ENCODE results near the gene KHSRP.
"Not testable (repeated sequence)": the region's sequence is repeated elsewhere in the genome, so short reads cannot be mapped to it uniquely, and the experiment has no call there.

Gene KHSRP

DNA sequence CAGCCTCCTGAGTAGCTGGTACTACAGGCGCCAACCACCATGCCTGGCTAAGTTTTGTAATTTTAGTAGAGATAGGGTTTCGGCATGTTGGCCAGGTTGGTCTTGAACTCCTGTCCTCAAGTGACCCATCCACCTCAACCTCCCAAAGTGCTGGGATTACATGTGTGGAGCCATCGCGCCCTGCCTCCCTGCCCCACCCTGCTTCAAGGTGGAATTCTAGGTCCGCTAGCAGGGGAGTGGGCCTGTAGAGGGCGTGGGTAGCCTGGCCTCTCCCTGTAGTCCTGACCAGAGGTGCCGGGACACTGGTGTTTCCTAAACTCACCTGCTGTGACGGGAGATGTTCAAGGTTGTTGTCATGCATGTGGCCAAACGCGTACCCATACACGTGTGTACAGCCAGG is 8.6 kb upstream of the KHSRP start:
- no peaks in the 10 kb centered on the region for H3K4me1 ChIP-seq (ENCODE audit: insufficient read depth, low read length, severe bottlenecking)
- H4K20me1 ChIP-seq (ENCODE audit: insufficient read depth, low read length), result no peaks in the 10 kb centered on the region
- no peaks in the 10 kb centered on the region for H3F3A ChIP-seq (ENCODE audit: insufficient read depth, low read length)
- no peaks in the 10 kb centered on the region for H3K9me2 ChIP-seq (ENCODE audit: low read depth, low read length)
- H3K27ac ChIP-seq (ENCODE audit: low read depth, low read length, poor library complexity, severe bottlenecking), result no peak overlapping the region
- H2AFZ ChIP-seq (ENCODE audit: low read length), result no peak overlapping the region
- H3K79me2 ChIP-seq (ENCODE audit: insufficient read depth, low read length), result no peaks in the 10 kb centered on the region
- no peaks in the 10 kb centered on the region for H3K9me3 ChIP-seq (ENCODE audit: low read length)
- H3K4me2 ChIP-seq (ENCODE audit: low read length), result no peak overlapping the region
- H3K36me3 ChIP-seq (ENCODE audit: insufficient read depth, low read length), result no peaks in the 10 kb centered on the region; the same call in 1 of the 2 replicates
- TF ChIP-seq, protein P1, sequence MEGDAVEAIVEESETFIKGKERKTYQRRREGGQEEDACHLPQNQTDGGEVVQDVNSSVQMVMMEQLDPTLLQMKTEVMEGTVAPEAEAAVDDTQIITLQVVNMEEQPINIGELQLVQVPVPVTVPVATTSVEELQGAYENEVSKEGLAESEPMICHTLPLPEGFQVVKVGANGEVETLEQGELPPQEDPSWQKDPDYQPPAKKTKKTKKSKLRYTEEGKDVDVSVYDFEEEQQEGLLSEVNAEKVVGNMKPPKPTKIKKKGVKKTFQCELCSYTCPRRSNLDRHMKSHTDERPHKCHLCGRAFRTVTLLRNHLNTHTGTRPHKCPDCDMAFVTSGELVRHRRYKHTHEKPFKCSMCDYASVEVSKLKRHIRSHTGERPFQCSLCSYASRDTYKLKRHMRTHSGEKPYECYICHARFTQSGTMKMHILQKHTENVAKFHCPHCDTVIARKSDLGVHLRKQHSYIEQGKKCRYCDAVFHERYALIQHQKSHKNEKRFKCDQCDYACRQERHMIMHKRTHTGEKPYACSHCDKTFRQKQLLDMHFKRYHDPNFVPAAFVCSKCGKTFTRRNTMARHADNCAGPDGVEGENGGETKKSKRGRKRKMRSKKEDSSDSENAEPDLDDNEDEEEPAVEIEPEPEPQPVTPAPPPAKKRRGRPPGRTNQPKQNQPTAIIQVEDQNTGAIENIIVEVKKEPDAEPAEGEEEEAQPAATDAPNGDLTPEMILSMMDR (IDR thresholded peaks at IDR 0.05; ENCODE audit: low read length), result no peak
- no peak for TF ChIP-seq EZH2 (IDR thresholded peaks at IDR 0.05; ENCODE audit: borderline replicate concordance, low read length)
- no peaks in the 10 kb centered on the region for H3K27me3 ChIP-seq (ENCODE audit: insufficient read depth, low read length)
- no peak overlapping the region for H3K9ac ChIP-seq (ENCODE audit: low read length)
- no peak overlapping the region for H3K4me3 ChIP-seq (ENCODE audit: low read depth, low read length, poor library complexity, severe bottlenecking)

DNA sequence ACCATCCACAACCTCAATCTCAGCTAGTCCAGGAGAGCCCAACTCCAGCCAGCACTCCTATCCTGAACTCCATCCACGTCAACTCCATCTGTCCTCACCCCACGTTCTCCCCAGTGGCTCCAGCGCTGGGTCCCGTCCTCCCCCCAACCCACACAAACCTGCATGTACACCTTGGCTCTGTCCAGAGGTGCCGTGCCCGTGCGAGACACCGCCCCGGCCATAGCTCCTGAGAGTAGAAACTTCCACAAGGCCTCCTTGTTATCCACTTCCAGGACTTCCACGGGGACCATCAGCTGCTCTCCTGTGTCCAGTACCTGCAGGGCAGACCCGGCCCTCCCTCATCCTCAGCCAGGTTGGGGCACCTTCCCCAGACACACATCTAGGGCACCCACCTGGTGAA is 7.3 kb upstream of the KHSRP start:
- Histone ChIP-seq H4K20me1 (ENCODE audit: insufficient read depth, low read length) (no peaks in the 10 kb centered on the region), H3K4me3 (ENCODE audit: low read depth, low read length, poor library complexity, severe bottlenecking) (no peak overlapping the region), H3K4me1 (ENCODE audit: insufficient read depth, low read length, severe bottlenecking) (no peaks in the 10 kb centered on the region), H3K36me3 (ENCODE audit: insufficient read depth, low read length) (no peaks in the 10 kb centered on the region; the same call in 1 of the 2 replicates), H3K9me2 (ENCODE audit: low read depth, low read length) (no peaks in the 10 kb centered on the region), H3K27me3 (ENCODE audit: insufficient read depth, low read length) (no peaks in the 10 kb centered on the region), H3K79me2 (ENCODE audit: insufficient read depth, low read length) (no peaks in the 10 kb centered on the region), H3K4me2 (ENCODE audit: low read length) (no peak overlapping the region), H3K27ac (ENCODE audit: low read depth, low read length, poor library complexity, severe bottlenecking) (no peak overlapping the region), H3K9ac (ENCODE audit: low read length) (no peak overlapping the region), H3F3A (ENCODE audit: insufficient read depth, low read length) (no peaks in the 10 kb centered on the region), H2AFZ (ENCODE audit: low read length) (no peak overlapping the region), H3K9me3 (ENCODE audit: low read length) (no peaks in the 10 kb centered on the region)
- TF ChIP-seq, protein P1 (IDR thresholded peaks at IDR 0.05; ENCODE audit: low read length), result no peak
- TF ChIP-seq EZH2 (IDR thresholded peaks at IDR 0.05; ENCODE audit: borderline replicate concordance, low read length), result no peak

DNA sequence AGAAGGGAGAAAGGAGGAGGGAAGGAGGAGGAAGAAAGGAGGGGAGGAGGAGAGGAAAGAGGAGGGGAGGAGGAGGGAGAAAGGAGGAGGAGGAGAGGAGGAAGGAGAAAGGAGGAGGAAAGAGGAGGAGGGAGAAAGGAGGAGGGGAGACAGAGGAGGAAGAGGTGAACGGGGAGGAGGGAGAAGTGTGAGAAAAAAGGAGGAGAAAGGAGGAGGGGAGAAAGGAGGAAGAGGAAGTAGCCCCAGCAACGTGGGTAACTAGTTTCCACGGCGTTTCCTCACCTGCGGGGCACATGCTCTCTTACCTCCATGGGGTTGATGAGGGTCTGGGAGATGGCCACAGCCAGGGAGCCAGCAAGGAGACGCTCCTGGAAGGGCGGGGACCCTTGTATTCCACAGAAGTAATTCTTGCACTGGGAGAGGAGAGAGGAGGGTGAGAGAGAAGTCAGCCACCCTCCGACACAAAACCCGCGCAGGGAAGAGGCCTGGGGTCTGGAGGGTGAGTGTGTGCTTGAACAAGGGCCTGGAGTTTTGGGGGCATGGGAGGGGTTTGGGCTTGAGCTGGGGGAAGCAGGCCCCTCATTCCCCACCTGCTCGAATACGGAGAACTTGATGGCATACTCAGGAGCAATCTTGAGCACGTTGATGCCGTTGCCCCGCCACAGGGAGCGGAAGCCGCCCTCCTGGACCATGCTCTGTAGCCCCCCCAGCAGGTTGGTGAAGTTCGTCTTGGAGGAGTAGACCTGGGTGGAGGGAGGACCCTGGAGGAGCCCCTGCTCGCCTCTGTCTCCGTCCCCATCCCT is 5.0 kb upstream of the KHSRP start:
- Histone ChIP-seq H3K4me3 (ENCODE audit: low read depth, low read length, poor library complexity, severe bottlenecking) (no peak overlapping the region), H3K4me1 (ENCODE audit: insufficient read depth, low read length, severe bottlenecking) (peaks cover 6% of the 10 kb centered on the region), H3F3A (ENCODE audit: insufficient read depth, low read length) (no peaks in the 10 kb centered on the region), H3K36me3 (ENCODE audit: insufficient read depth, low read length) (no peaks in the 10 kb centered on the region), H2AFZ (ENCODE audit: low read length) (no peak overlapping the region), H3K79me2 (ENCODE audit: insufficient read depth, low read length) (no peaks in the 10 kb centered on the region), H3K9me3 (ENCODE audit: low read length) (no peaks in the 10 kb centered on the region), H3K27ac (ENCODE audit: low read depth, low read length, poor library complexity, severe bottlenecking) (no peak overlapping the region), H3K4me2 (ENCODE audit: low read length) (no peak overlapping the region), H3K9me2 (ENCODE audit: low read depth, low read length) (no peaks in the 10 kb centered on the region), H4K20me1 (ENCODE audit: insufficient read depth, low read length) (no peaks in the 10 kb centered on the region), H3K27me3 (ENCODE audit: insufficient read depth, low read length) (no peaks in the 10 kb centered on the region), H3K9ac (ENCODE audit: low read length) (no peak overlapping the region)
- TF ChIP-seq EZH2 (IDR thresholded peaks at IDR 0.05; ENCODE audit: borderline replicate concordance, low read length), result no peak
- TF ChIP-seq, protein P1 (IDR thresholded peaks at IDR 0.05; ENCODE audit: low read length), result no peak

DNA sequence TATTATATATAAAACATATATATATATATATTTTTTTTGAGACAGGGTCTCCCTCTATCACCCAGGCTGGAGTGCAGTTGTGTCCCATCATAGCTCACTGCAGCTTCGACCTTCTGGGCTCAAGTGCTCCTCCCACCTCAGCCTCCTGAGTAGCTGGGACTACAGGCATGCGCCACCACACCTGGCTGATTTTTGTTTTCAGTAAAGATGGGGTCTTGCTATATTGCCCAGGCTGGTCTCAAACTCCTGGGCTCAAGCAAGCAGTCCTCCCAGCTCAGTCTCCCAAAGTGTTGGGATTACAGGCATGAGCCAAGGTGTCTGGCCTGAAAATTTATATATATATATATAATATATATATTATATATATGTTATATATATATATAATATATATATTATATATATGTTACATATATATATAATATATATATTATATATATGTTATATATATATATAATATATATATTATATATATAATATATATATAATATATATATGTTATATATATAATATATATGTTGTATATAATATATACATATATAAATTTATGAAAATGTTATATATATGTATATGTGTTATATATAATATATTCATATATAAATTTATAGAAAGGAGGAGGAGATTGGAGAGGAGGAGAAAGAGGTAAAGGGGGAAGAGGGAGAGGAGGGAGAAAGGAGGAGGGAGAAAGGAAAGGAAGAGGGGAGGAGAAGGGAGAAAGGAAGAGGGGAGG is 4.2 kb upstream of the KHSRP start:
- H3K4me3 ChIP-seq (ENCODE audit: low read depth, low read length, poor library complexity, severe bottlenecking); H3K9me3 ChIP-seq (ENCODE audit: low read length); H3K79me2 ChIP-seq (ENCODE audit: insufficient read depth, low read length); H3K4me1 ChIP-seq (ENCODE audit: insufficient read depth, low read length, severe bottlenecking); H3F3A ChIP-seq (ENCODE audit: insufficient read depth, low read length); H4K20me1 ChIP-seq (ENCODE audit: insufficient read depth, low read length); H3K9ac ChIP-seq (ENCODE audit: low read length); H3K4me2 ChIP-seq (ENCODE audit: low read length); H3K27ac ChIP-seq (ENCODE audit: low read depth, low read length, poor library complexity, severe bottlenecking); H3K36me3 ChIP-seq (ENCODE audit: insufficient read depth, low read length); H3K27me3 ChIP-seq (ENCODE audit: insufficient read depth, low read length); H3K9me2 ChIP-seq (ENCODE audit: low read depth, low read length); H2AFZ ChIP-seq (ENCODE audit: low read length): not testable (repeated sequence)
